Mesothelial cell of epicardium (in vitro differentiated cells): ENCODE results near the gene CCDC110. TPM values are rescaled to one million over a fixed set of nuclear protein-coding genes. Genes with fewer than 3 reads are reported as not detected.
A peak's percentile ranks its signal among the peaks of the same experiment; 100 is the strongest.

Source experiments
- DNase-seq, 2 experiments: peaks; one replicate each; pipeline ENCODE4 v3.0.0; 2021; ENCODE audit warnings: low spot score in 2 of 2; ENCODE audit not compliant: unreplicated experiment in 2 of 2
- H3K27ac Mint-ChIP-seq: 2 replicates; pipeline ENCODE4 v1.8.0; 2021; ENCODE audit warnings: mixed read lengths
- H3K27me3 Mint-ChIP-seq: 2 replicates; pipeline ENCODE4 v1.8.0; 2021; ENCODE audit warnings: low read depth, mixed read lengths
- H3K36me3 Mint-ChIP-seq: 2 replicates; pipeline ENCODE4 v1.8.0; 2021; ENCODE audit warnings: mixed read lengths
- H3K4me1 Mint-ChIP-seq: 2 replicates; pipeline ENCODE4 v1.8.0; 2021; ENCODE audit warnings: mixed read lengths
- H3K4me3 Mint-ChIP-seq: 2 replicates; pipeline ENCODE4 v1.8.0; 2021; ENCODE audit warnings: mild to moderate bottlenecking, moderate library complexity, mixed read lengths
- H3K9me3 Mint-ChIP-seq: 2 replicates; pipeline ENCODE4 v1.8.0; 2021; ENCODE audit warnings: mixed read lengths
- CTCF ChIP-seq: fragments of 200-600 bp; sonication (generic); IDR thresholded peaks from one replicate; pipeline ENCODE4 v1.5.0; 2021; ENCODE audit warnings: antibody characterized with exemption; ENCODE audit not compliant: unreplicated experiment
- total RNA-seq: library from RNA; stranded (reverse); gene quantifications from 3 replicates; pipeline ENCODE4 v1.2.1, GENCODE V29; 2021

Gene CCDC110
- total RNA-seq, 1 donor from 2014 or later = 2.0 TPM

GRCh38 chr4:185395956-185396723 is 75.4 kb downstream of the CCDC110 start:
- Mint-ChIP-seq H3K4me1 (peaks cover 27% of the 10 kb centered on the region), H3K4me3 (peak overlapping the region; percentile 81), H3K27me3 (no peaks in the 10 kb centered on the region), H3K36me3 (peaks cover 16% of the 10 kb centered on the region), H3K27ac (peak overlapping the region; percentile 96), H3K9me3 (peaks cover 9% of the 10 kb centered on the region)
- peak; percentile 91 to 96 for DNase-seq
- TF ChIP-seq CTCF = no peak

GRCh38 chr4:185395238-185395955 is 76.1 kb downstream of the CCDC110 start, which contains the start of gene LRP2BP:
Gene LRP2BP (minus strand): TSS chr4:185395924. CDS start chr4:185378186, 17,738 bp downstream.
- DNase-seq = no peak
- Mint-ChIP-seq H3K27ac (peak within 1 kb of the TSS; percentile 96), H3K36me3 (peaks cover 11% of the 10 kb centered on the region), H3K4me3 (peak within 1 kb of the TSS; percentile 81), H3K9me3 (peaks cover 9% of the 10 kb centered on the region), H3K4me1 (peaks cover 27% of the 10 kb centered on the region), H3K27me3 (no peaks in the 10 kb centered on the region)
- no peak for TF ChIP-seq CTCF

Other genes starting within 250 kb of the CCDC110 start
- 1.4 to 1.9 TPM (median 1.6 TPM) in 3 replicates for gene LRP2BP, start 75.8 kb downstream of the CCDC110 start, total RNA-seq
- 3.5 to 3.7 TPM (median 3.5 TPM) in 3 replicates for gene ANKRD37, start 74.9 kb downstream of the CCDC110 start, total RNA-seq
- gene UFSP2, start 45.8 kb downstream of the CCDC110 start, total RNA-seq = 30.6 to 37.2 TPM (median 36.1 TPM) in 3 replicates
- gene PDLIM3, start 63.8 kb upstream of the CCDC110 start, total RNA-seq = 8.4 to 11.2 TPM (median 9.2 TPM) in 3 replicates